Panc1 (cell line): ENCODE data around the gene ZDHHC11B.
"Not testable (repeated sequence)": the region's sequence is repeated elsewhere in the genome, so short reads cannot be mapped to it uniquely, and the experiment has no call there.

Source experiments
- POLR2AphosphoS5 ChIP-seq: IDR thresholded peaks from 2 replicates; pipeline ENCODE4 v1.6.1; 2012; ENCODE audit warnings: mild to moderate bottlenecking, low read depth, low read length, moderate library complexity
- TCF7L2 ChIP-seq: IDR thresholded peaks from 2 replicates; pipeline ENCODE4 v1.6.1; 2011; ENCODE audit warnings: mild to moderate bottlenecking, low read depth, low read length, inconsistent platforms
- TF ChIP-seq, protein P1 (sequence below): fragments of 450-650 bp; IDR thresholded peaks from 2 replicates; pipeline ENCODE4 v1.5.1; 2017; ENCODE audit warnings: mild to moderate bottlenecking
- TF ChIP-seq, protein P2 (sequence below), 2 experiments: IDR thresholded peaks; 2 replicates each; pipeline ENCODE4 v1.6.1; 2011 to 2012; ENCODE audit warnings: low read depth in 2 of 2, control low read depth in 1 of 2, low read length in 1 of 2, mild to moderate bottlenecking in 1 of 2, moderate library complexity in 1 of 2; ENCODE audit not compliant: insufficient read depth in 1 of 2

DNA sequence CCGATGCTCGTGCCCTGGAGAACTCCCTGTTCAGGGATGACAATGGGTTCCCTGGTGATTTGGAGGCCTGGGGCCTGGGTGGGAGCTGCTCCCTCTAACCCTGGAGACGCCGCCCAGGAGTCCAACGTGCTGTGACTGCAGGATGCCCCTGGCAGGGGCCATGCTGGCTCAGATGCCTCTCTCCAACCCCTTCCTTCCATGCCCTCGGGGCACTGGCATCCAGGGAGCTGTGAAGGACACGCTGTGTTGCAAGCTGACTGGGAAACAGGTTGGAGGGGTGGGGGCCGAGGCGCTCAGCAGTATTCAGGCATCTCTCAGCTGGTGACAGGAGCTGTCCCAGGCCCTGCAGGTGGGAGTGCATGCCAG lies 9.0 kb downstream of the ZDHHC11B start:
- TF ChIP-seq, protein P1, sequence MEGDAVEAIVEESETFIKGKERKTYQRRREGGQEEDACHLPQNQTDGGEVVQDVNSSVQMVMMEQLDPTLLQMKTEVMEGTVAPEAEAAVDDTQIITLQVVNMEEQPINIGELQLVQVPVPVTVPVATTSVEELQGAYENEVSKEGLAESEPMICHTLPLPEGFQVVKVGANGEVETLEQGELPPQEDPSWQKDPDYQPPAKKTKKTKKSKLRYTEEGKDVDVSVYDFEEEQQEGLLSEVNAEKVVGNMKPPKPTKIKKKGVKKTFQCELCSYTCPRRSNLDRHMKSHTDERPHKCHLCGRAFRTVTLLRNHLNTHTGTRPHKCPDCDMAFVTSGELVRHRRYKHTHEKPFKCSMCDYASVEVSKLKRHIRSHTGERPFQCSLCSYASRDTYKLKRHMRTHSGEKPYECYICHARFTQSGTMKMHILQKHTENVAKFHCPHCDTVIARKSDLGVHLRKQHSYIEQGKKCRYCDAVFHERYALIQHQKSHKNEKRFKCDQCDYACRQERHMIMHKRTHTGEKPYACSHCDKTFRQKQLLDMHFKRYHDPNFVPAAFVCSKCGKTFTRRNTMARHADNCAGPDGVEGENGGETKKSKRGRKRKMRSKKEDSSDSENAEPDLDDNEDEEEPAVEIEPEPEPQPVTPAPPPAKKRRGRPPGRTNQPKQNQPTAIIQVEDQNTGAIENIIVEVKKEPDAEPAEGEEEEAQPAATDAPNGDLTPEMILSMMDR = not testable (repeated sequence)
- TF ChIP-seq, protein P2, sequence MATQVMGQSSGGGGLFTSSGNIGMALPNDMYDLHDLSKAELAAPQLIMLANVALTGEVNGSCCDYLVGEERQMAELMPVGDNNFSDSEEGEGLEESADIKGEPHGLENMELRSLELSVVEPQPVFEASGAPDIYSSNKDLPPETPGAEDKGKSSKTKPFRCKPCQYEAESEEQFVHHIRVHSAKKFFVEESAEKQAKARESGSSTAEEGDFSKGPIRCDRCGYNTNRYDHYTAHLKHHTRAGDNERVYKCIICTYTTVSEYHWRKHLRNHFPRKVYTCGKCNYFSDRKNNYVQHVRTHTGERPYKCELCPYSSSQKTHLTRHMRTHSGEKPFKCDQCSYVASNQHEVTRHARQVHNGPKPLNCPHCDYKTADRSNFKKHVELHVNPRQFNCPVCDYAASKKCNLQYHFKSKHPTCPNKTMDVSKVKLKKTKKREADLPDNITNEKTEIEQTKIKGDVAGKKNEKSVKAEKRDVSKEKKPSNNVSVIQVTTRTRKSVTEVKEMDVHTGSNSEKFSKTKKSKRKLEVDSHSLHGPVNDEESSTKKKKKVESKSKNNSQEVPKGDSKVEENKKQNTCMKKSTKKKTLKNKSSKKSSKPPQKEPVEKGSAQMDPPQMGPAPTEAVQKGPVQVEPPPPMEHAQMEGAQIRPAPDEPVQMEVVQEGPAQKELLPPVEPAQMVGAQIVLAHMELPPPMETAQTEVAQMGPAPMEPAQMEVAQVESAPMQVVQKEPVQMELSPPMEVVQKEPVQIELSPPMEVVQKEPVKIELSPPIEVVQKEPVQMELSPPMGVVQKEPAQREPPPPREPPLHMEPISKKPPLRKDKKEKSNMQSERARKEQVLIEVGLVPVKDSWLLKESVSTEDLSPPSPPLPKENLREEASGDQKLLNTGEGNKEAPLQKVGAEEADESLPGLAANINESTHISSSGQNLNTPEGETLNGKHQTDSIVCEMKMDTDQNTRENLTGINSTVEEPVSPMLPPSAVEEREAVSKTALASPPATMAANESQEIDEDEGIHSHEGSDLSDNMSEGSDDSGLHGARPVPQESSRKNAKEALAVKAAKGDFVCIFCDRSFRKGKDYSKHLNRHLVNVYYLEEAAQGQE (IDR thresholded peaks at IDR 0.05; ENCODE audit: insufficient read depth in 1 of 2, low read depth in 2 of 2, low read length in 1 of 2) = not testable (repeated sequence)
- TF ChIP-seq POLR2AphosphoS5, TCF7L2: not testable (repeated sequence)
